ENCODE measurements around the gene KCNQ5. TPM values are rescaled to one million over a fixed set of nuclear protein-coding genes. Genes with fewer than 3 reads are reported as not detected.

Gene KCNQ5
- total RNA-seq, 2 experiments from 2014 or later = 2.1 to 2.5 TPM

GRCh38 chr6:73156793-73157767 lies 535.2 kb downstream of the KCNQ5 start:
- Mint-ChIP-seq H3K4me1 (ENCODE audit: low read depth) (no peaks in the 10 kb centered on the region), H3K27me3 (no peaks in the 10 kb centered on the region), H3K4me3 (no peak overlapping the region), H3K36me3 (ENCODE audit: low read depth) (no peaks in the 10 kb centered on the region), H3K9me3 (no peaks in the 10 kb centered on the region), H3K27ac (no peak overlapping the region)
- no peaks in the 10 kb centered on the region for H3K36me3 ChIP-seq (ENCODE audit: insufficient read depth, low read length)
- no peak overlapping the region for H3K4me3 ChIP-seq (ENCODE audit: low read length)
- intact Hi-C loops (cut with DNase I, micrococcal nuclease) = no loop called here
- no peaks in the 10 kb centered on the region for H3K27me3 ChIP-seq (ENCODE audit: control insufficient read depth in 1 of 2, insufficient read depth in 2 of 2, low read length in 2 of 2)
- no peak overlapping the region for H3K27ac ChIP-seq (ENCODE audit: low read depth in 1 of 2, low read length in 2 of 2)
- CTCF ChIA-PET = no interaction called here
- DNase-seq (no peak), ATAC-seq (ENCODE audit: poor library complexity) (no peak)
- no peak for TF ChIP-seq CTCF (IDR thresholded peaks at IDR 0.05)
- peaks cover 0 to 19% of the 10 kb centered on the region in 2 experiments for H3K9me3 ChIP-seq (ENCODE audit: control insufficient read depth in 1 of 2, insufficient read depth in 1 of 2, low read length in 2 of 2)
- H3K4me1 ChIP-seq (ENCODE audit: insufficient read depth, low read length) = no peaks in the 10 kb centered on the region
- POLR2A ChIA-PET = no interaction called here

GRCh38 chr6:73157870-73158269 lies 536.0 kb downstream of the KCNQ5 start:
- DNase-seq = no peak
- ChIA-PET POLR2A (no interaction called here), CTCF (interaction anchor here (1.1 kb wide), 1 partner anchor 168 kb away, joined by 3 read pairs; no protein-coding TSS in a partner anchor)
- no peaks in the 10 kb centered on the region for H3K9me3 Mint-ChIP-seq
- H3K27me3 Mint-ChIP-seq = no peaks in the 10 kb centered on the region
- H3K36me3 ChIP-seq (ENCODE audit: insufficient read depth, low read length) = no peaks in the 10 kb centered on the region
- ATAC-seq (ENCODE audit: poor library complexity) = no peak
- H3K9me3 ChIP-seq (ENCODE audit: control insufficient read depth in 1 of 2, insufficient read depth in 1 of 2, low read length in 2 of 2) = peaks cover 0 to 19% of the 10 kb centered on the region in 2 experiments
- no peak for TF ChIP-seq CTCF (IDR thresholded peaks at IDR 0.05)
- H3K4me3 ChIP-seq (ENCODE audit: low read length) = no peak overlapping the region
- no peaks in the 10 kb centered on the region for H3K27me3 ChIP-seq (ENCODE audit: control insufficient read depth in 1 of 2, insufficient read depth in 2 of 2, low read length in 2 of 2)
- no peak overlapping the region for H3K27ac Mint-ChIP-seq
- no peak overlapping the region for H3K4me3 Mint-ChIP-seq
- intact Hi-C loops (cut with DNase I, micrococcal nuclease) = no loop called here
- H3K27ac ChIP-seq (ENCODE audit: low read depth in 1 of 2, low read length in 2 of 2) = no peak overlapping the region
- no peaks in the 10 kb centered on the region for H3K4me1 ChIP-seq (ENCODE audit: insufficient read depth, low read length)
- no peaks in the 10 kb centered on the region for H3K36me3 Mint-ChIP-seq (ENCODE audit: low read depth)
- no peaks in the 10 kb centered on the region for H3K4me1 Mint-ChIP-seq (ENCODE audit: low read depth)

GRCh38 chr6:73169111-73169510 lies 547.2 kb downstream of the KCNQ5 start:
- Mint-ChIP-seq H3K4me1 (ENCODE audit: low read depth) (no peaks in the 10 kb centered on the region), H3K4me3 (no peak overlapping the region), H3K36me3 (ENCODE audit: low read depth) (no peaks in the 10 kb centered on the region), H3K27me3 (no peaks in the 10 kb centered on the region), H3K9me3 (no peaks in the 10 kb centered on the region), H3K27ac (no peak overlapping the region)
- Histone ChIP-seq H3K4me1 (ENCODE audit: insufficient read depth, low read length) (no peaks in the 10 kb centered on the region), H3K36me3 (ENCODE audit: insufficient read depth, low read length) (no peaks in the 10 kb centered on the region), H3K27me3 (ENCODE audit: control insufficient read depth in 1 of 2, insufficient read depth in 2 of 2, low read length in 2 of 2) (no peaks in the 10 kb centered on the region), H3K9me3 (ENCODE audit: control insufficient read depth in 1 of 2, insufficient read depth in 1 of 2, low read length in 2 of 2) (no peaks in the 10 kb centered on the region), H3K4me3 (ENCODE audit: low read length) (no peak overlapping the region), H3K27ac (ENCODE audit: low read depth in 1 of 2, low read length in 2 of 2) (no peak overlapping the region)
- intact Hi-C loops (cut with DNase I, micrococcal nuclease) = no loop called here
- POLR2A ChIA-PET = interaction anchor here (0.9 kb wide), 1 partner anchor 10 kb away, joined by 3 read pairs; no protein-coding TSS in a partner anchor
- no peak for TF ChIP-seq CTCF (IDR thresholded peaks at IDR 0.05)
- no peak for ATAC-seq (ENCODE audit: poor library complexity)
- DNase-seq = no peak
- CTCF ChIA-PET = no interaction called here

Measured in CD4-positive, alpha-beta T cell (primary cell).